ENCODE results near the gene MDFI.

MDFI gene

DNA sequence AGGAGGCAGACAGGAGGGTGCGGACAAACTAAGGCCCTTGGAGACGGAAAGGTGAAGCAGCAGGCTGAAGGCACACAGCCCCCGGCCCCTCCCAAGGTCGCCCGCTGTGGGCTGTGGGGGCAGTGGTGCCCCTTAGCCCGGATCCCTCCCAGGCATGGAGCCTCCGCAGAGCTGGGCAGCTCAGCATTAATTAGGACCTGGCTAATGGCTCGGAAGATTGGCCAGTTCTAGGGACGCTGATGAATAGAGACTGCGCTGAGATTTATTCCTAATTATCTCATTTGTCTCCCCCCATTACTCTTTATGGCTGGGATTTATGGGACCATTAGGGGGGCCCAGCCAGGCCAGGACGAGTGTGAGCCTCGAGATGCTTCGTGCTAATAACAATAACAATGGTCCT is 20.4 kb downstream of the MDFI start:
- H3K27ac ChIP-seq (ENCODE audit: low read depth, low read length, poor library complexity, severe bottlenecking) = no peak overlapping the region
- no peaks in the 10 kb centered on the region for H3K9me2 ChIP-seq (ENCODE audit: low read depth, low read length)
- no peaks in the 10 kb centered on the region for H3K79me2 ChIP-seq (ENCODE audit: insufficient read depth, low read length)
- no peaks in the 10 kb centered on the region for H4K20me1 ChIP-seq (ENCODE audit: insufficient read depth, low read length)
- no peaks in the 10 kb centered on the region for H3K36me3 ChIP-seq (ENCODE audit: insufficient read depth, low read length)
- H3K4me3 ChIP-seq (ENCODE audit: low read depth, low read length, poor library complexity, severe bottlenecking) = no peak overlapping the region
- H3K27me3 ChIP-seq (ENCODE audit: insufficient read depth, low read length) = peaks cover 9% of the 10 kb centered on the region
- H3K4me1 ChIP-seq (ENCODE audit: insufficient read depth, low read length, severe bottlenecking) = no peaks in the 10 kb centered on the region
- no peaks in the 10 kb centered on the region for H3F3A ChIP-seq (ENCODE audit: insufficient read depth, low read length)
- no peak overlapping the region for H2AFZ ChIP-seq (ENCODE audit: low read length)
- TF ChIP-seq EZH2 (IDR thresholded peaks at IDR 0.05; ENCODE audit: borderline replicate concordance, low read length) (no peak), CTCF (IDR thresholded peaks at IDR 0.05; ENCODE audit: low read length) (no peak)
- no peaks in the 10 kb centered on the region for H3K9me3 ChIP-seq (ENCODE audit: low read length)
- no peak overlapping the region for H3K4me2 ChIP-seq (ENCODE audit: low read length)
- no peak overlapping the region for H3K9ac ChIP-seq (ENCODE audit: low read length)

GRCh38 chr6:41659935-41660334 is 21.7 kb downstream of the MDFI start:
- H3K4me1 ChIP-seq (ENCODE audit: insufficient read depth, low read length, severe bottlenecking) = no peaks in the 10 kb centered on the region
- no peaks in the 10 kb centered on the region for H3K9me3 ChIP-seq (ENCODE audit: low read length)
- no peak overlapping the region for H3K9ac ChIP-seq (ENCODE audit: low read length)
- H3K36me3 ChIP-seq (ENCODE audit: insufficient read depth, low read length) = no peaks in the 10 kb centered on the region
- no peak overlapping the region for H2AFZ ChIP-seq (ENCODE audit: low read length)
- H3K4me3 ChIP-seq (ENCODE audit: low read depth, low read length, poor library complexity, severe bottlenecking) = no peak overlapping the region
- H3K9me2 ChIP-seq (ENCODE audit: low read depth, low read length) = no peaks in the 10 kb centered on the region
- H3K27me3 ChIP-seq (ENCODE audit: insufficient read depth, low read length) = peaks cover 16% of the 10 kb centered on the region
- no peak for TF ChIP-seq EZH2 (IDR thresholded peaks at IDR 0.05; ENCODE audit: borderline replicate concordance, low read length)
- TF ChIP-seq CTCF (IDR thresholded peaks at IDR 0.05; ENCODE audit: low read length) = no peak
- no peak overlapping the region for H3K27ac ChIP-seq (ENCODE audit: low read depth, low read length, poor library complexity, severe bottlenecking)
- H3F3A ChIP-seq (ENCODE audit: insufficient read depth, low read length) = no peaks in the 10 kb centered on the region
- no peaks in the 10 kb centered on the region for H3K79me2 ChIP-seq (ENCODE audit: insufficient read depth, low read length)
- no peaks in the 10 kb centered on the region for H4K20me1 ChIP-seq (ENCODE audit: insufficient read depth, low read length)
- H3K4me2 ChIP-seq (ENCODE audit: low read length) = no peak overlapping the region

DNA sequence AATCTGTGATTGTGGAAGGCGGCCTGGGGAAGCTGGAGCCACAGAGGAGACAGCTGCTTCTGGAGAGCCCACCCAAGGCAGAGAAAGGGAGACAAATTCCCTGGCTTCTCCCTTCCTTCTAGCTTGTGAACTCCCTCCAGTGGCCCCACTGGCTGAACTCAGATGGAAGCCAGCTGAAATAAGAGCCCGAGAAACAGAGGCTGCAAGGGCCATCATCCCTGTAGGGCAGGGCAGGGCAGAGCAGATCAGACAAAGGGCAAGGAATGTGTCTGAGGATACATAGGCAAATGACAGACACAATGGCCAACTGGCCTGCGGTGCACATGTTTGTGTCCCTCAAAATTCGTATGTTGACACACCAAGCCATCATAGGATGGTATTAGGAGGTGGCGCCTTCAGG is 25.3 kb downstream of the MDFI start:
- TF ChIP-seq EZH2 (IDR thresholded peaks at IDR 0.05; ENCODE audit: borderline replicate concordance, low read length) (no peak), CTCF (IDR thresholded peaks at IDR 0.05; ENCODE audit: low read length) (no peak)
- Histone ChIP-seq H3K79me2 (ENCODE audit: insufficient read depth, low read length) (no peaks in the 10 kb centered on the region), H3K9me2 (ENCODE audit: low read depth, low read length) (no peaks in the 10 kb centered on the region), H2AFZ (ENCODE audit: low read length) (no peak overlapping the region), H3K9ac (ENCODE audit: low read length) (no peak overlapping the region), H3K9me3 (ENCODE audit: low read length) (no peaks in the 10 kb centered on the region), H3K4me2 (ENCODE audit: low read length) (no peak overlapping the region), H3K4me1 (ENCODE audit: insufficient read depth, low read length, severe bottlenecking) (no peaks in the 10 kb centered on the region), H3K27me3 (ENCODE audit: insufficient read depth, low read length) (peaks cover 16% of the 10 kb centered on the region), H3K27ac (ENCODE audit: low read depth, low read length, poor library complexity, severe bottlenecking) (no peak overlapping the region), H4K20me1 (ENCODE audit: insufficient read depth, low read length) (no peaks in the 10 kb centered on the region), H3K36me3 (ENCODE audit: insufficient read depth, low read length) (no peaks in the 10 kb centered on the region), H3F3A (ENCODE audit: insufficient read depth, low read length) (no peaks in the 10 kb centered on the region), H3K4me3 (ENCODE audit: low read depth, low read length, poor library complexity, severe bottlenecking) (no peak overlapping the region)

Measured in OCI-LY1 (cell line).